Measurements from ENCODE around the gene TSC22D1. TPM values are rescaled to one million over a fixed set of nuclear protein-coding genes. Genes with fewer than 3 reads are reported as not detected.

TSC22D1 gene
- total RNA-seq, 1 experiment from 2014 or later: 79.2 TPM

DNA sequence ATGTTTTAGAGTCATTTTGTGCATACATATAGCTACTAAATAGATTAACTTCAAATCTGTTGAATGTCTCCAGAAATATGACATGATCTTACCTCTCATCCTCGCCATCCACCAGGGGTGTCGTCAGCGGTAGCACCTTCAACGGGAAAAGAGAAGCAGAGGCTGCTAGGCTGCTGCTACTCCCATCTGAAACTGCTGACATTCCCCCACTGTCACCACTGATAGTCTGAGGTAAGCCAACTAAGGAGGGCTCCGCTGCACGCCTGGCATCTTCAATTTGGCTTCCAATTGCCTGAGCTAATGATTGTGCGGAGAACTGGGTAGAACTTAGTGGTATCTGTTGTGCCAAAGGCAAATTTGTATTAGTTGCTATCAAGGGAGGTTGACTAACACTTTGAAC is 3.1 kb downstream of the TSC22D1 start:
- Histone ChIP-seq H3K4me2 (peak overlapping the region; percentile 94), H3K79me2 (ENCODE audit: low read depth) (peaks cover 84% of the 10 kb centered on the region), H3K27ac (peak overlapping the region; percentile 46), H3K9me3 (ENCODE audit: insufficient read depth, low read depth) (no peaks in the 10 kb centered on the region), H2AFZ (no peak overlapping the region), H3K27me3 (ENCODE audit: insufficient read depth, low read depth) (no peaks in the 10 kb centered on the region), H3K9me2 (ENCODE audit: insufficient read depth) (no peaks in the 10 kb centered on the region), H3F3A (ENCODE audit: insufficient read depth, low read depth) (peaks cover 18% of the 10 kb centered on the region), H3K36me3 (ENCODE audit: low read depth) (peaks cover 49% of the 10 kb centered on the region), H3K4me1 (replicated peaks; ENCODE audit: insufficient read depth) (peaks cover 50% of the 10 kb centered on the region), H4K20me1 (ENCODE audit: insufficient read depth) (peaks cover 27% of the 10 kb centered on the region), H3K4me3 (peak overlapping the region; percentile 94)
- CTCF ChIA-PET: no interaction called here
- intact Hi-C loops (cut with micrococcal nuclease; ENCODE audit: unreplicated experiment): loop anchor here (5.0 kb wide), 1 partner anchor 394 kb away; no protein-coding TSS in a partner anchor
- DNase-seq: no peak
- no peak for TF ChIP-seq CTCF (conservative IDR thresholded peaks at IDR 0.05)
- TF ChIP-seq EZH2 (IDR thresholded peaks at IDR 0.05; ENCODE audit: low read depth): no peak
- POLR2A ChIA-PET (ENCODE audit: unreplicated experiment): no interaction called here
- no TSS peak for BruUV-seq (replicated peaks)

DNA sequence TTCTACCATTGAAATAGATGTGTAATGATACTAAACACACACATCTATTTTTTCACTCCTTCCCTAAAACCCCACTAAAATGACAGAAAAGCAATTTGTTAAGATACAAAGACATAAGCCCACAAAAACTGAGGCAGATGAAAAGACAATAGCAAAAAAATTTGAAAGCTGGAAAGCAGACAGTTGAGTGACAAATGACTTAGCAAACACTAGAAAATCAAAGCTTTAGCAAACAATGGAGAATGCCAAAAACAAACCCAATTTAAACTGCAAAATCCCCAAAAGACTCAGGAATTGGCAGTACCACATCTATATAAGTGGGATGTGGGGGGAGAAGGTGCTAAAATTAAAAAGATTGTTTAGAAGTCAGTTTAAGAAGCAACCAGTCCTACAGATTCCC is 9.5 kb downstream of the TSC22D1 start:
- POLR2A ChIA-PET (ENCODE audit: unreplicated experiment): no interaction called here
- no peaks in the 10 kb centered on the region for H3K9me2 ChIP-seq (ENCODE audit: insufficient read depth)
- H3K36me3 ChIP-seq (ENCODE audit: low read depth): peaks cover 51% of the 10 kb centered on the region
- DNase-seq: no peak
- H3F3A ChIP-seq (ENCODE audit: insufficient read depth, low read depth): no peaks in the 10 kb centered on the region
- no peak for TF ChIP-seq EZH2 (IDR thresholded peaks at IDR 0.05; ENCODE audit: low read depth)
- no peak for TF ChIP-seq CTCF (conservative IDR thresholded peaks at IDR 0.05)
- peak overlapping the region; percentile 58 for H3K4me2 ChIP-seq
- H3K4me1 ChIP-seq (replicated peaks; ENCODE audit: insufficient read depth): peaks cover 61% of the 10 kb centered on the region
- peaks cover 14% of the 10 kb centered on the region for H4K20me1 ChIP-seq (ENCODE audit: insufficient read depth)
- BruUV-seq (replicated peaks): no TSS peak
- H3K9me3 ChIP-seq (ENCODE audit: insufficient read depth, low read depth): no peaks in the 10 kb centered on the region
- CTCF ChIA-PET: no interaction called here
- no peak overlapping the region for H2AFZ ChIP-seq
- H3K4me3 ChIP-seq: peak overlapping the region; percentile 14; the same call in 1 of the 2 replicates
- H3K27me3 ChIP-seq (ENCODE audit: insufficient read depth, low read depth): no peaks in the 10 kb centered on the region
- H3K79me2 ChIP-seq (ENCODE audit: low read depth): peaks cover 99% of the 10 kb centered on the region
- intact Hi-C loops (cut with micrococcal nuclease; ENCODE audit: unreplicated experiment): no loop called here
- H3K27ac ChIP-seq: peak overlapping the region; percentile 29; the same call in 1 of the 2 replicates

DNA sequence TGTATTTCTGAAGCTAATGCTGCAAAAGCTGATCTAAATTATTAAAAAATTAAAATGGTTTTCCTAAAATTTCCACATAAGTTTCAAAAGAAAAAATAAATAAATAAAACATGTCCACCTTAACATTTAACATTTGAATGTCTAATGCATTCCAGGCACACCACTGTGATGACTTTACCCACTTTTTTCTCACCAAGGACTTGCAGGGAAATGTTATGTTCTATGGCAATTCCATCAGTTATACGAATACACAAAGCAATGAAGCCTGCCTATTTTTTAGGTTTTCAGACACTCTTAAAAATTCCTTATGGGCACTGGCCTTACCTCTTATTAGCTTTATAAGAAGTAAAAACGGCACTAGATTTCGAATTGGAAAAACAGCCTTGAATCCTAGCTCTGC is 10.2 kb downstream of the TSC22D1 start:
- BruUV-seq (replicated peaks): no TSS peak
- H3K36me3 ChIP-seq (ENCODE audit: low read depth): peaks cover 51% of the 10 kb centered on the region
- no peaks in the 10 kb centered on the region for H3F3A ChIP-seq (ENCODE audit: insufficient read depth, low read depth)
- H4K20me1 ChIP-seq (ENCODE audit: insufficient read depth): peaks cover 14% of the 10 kb centered on the region
- peaks cover 99% of the 10 kb centered on the region for H3K79me2 ChIP-seq (ENCODE audit: low read depth)
- DNase-seq: no peak
- H3K4me1 ChIP-seq (replicated peaks; ENCODE audit: insufficient read depth): peaks cover 60% of the 10 kb centered on the region
- no peaks in the 10 kb centered on the region for H3K9me3 ChIP-seq (ENCODE audit: insufficient read depth, low read depth)
- no peak for TF ChIP-seq CTCF (conservative IDR thresholded peaks at IDR 0.05)
- POLR2A ChIA-PET (ENCODE audit: unreplicated experiment): interaction anchor here (0.6 kb wide), 1 partner anchor 162 kb away, joined by 5 read pairs; no protein-coding TSS in a partner anchor
- intact Hi-C loops (cut with micrococcal nuclease; ENCODE audit: unreplicated experiment): no loop called here
- no peaks in the 10 kb centered on the region for H3K27me3 ChIP-seq (ENCODE audit: insufficient read depth, low read depth)
- no peak overlapping the region for H3K4me3 ChIP-seq
- H3K9me2 ChIP-seq (ENCODE audit: insufficient read depth): no peaks in the 10 kb centered on the region
- H2AFZ ChIP-seq: no peak overlapping the region
- peak overlapping the region; percentile 58; the same call in 1 of the 2 replicates for H3K4me2 ChIP-seq
- H3K27ac ChIP-seq: no peak overlapping the region
- CTCF ChIA-PET: interaction anchor here (0.6 kb wide), 1 partner anchor 576 kb away, joined by 5 read pairs; no protein-coding TSS in a partner anchor

Data from PC-9 (cell line).